Lung microvascular endothelial cell (primary cell): ENCODE measurements around the gene TRIM5. TPM values are rescaled to one million over a fixed set of nuclear protein-coding genes. Genes with fewer than 3 reads are reported as not detected.
A peak's percentile ranks its signal among the peaks of the same experiment; 100 is the strongest.
"Not testable (repeated sequence)": the region's sequence is repeated elsewhere in the genome, so short reads cannot be mapped to it uniquely, and the experiment has no call there.

Source experiments
- DNase-seq, 2 donors: peaks; one replicate each; pipeline versions ENCODE4 v3.0.0 to v3.0.0-alpha.2; 2010; ENCODE audit warnings: low read depth in 2 of 2
- total RNA-seq: library from RNA; depleted of rRNA; stranded (reverse); fragments of >200 nt; gene quantifications from 2 replicates; pipeline ENCODE4 v1.2.1, GENCODE V29; 2014

The TRIM5 gene
- total RNA-seq, result 46.4 and 75.4 TPM in 2 replicates

- peak; percentile 98 for DNase-seq
Measured at GRCh38 chr11:5684646-5685362, at the start of gene TRIM5. Gene TRIM5 (minus strand): TSS chr11:5685074. CDS start chr11:5680177, 4,897 bp downstream.

GRCh38 chr11:5727691-5728090, 42.8 kb upstream of the TRIM5 start:
- no peak for DNase-seq

GRCh38 chr11:5726351-5726750, 41.5 kb upstream of the TRIM5 start:
- no peak for DNase-seq

- DNase-seq, result no peak
Measured at GRCh38 chr11:5722622-5723021, 37.7 kb upstream of the TRIM5 start.

- no peak for DNase-seq
Measured at GRCh38 chr11:5719703-5720495, 35.0 kb upstream of the TRIM5 start.

- not testable (repeated sequence) for DNase-seq
Measured at GRCh38 chr11:5716518-5716917, 31.6 kb upstream of the TRIM5 start.

GRCh38 chr11:5713695-5714094, 28.8 kb upstream of the TRIM5 start:
- DNase-seq, result no peak

- DNase-seq, result peak; percentile 19 to 47
Measured at GRCh38 chr11:5712507-5712906, 27.6 kb upstream of the TRIM5 start.

- DNase-seq, result no peak
Measured at GRCh38 chr11:5705688-5706087, 20.8 kb upstream of the TRIM5 start.

GRCh38 chr11:5703741-5704536, 19.1 kb upstream of the TRIM5 start:
- DNase-seq, result no peak

- DNase-seq, result no peak
Measured at GRCh38 chr11:5701055-5701577, 16.2 kb upstream of the TRIM5 start.

GRCh38 chr11:5700421-5701054, 15.7 kb upstream of the TRIM5 start:
- no peak for DNase-seq

GRCh38 chr11:5698281-5698680, 13.4 kb upstream of the TRIM5 start:
- no peak for DNase-seq

- no peak for DNase-seq
Measured at GRCh38 chr11:5696210-5696609, 11.3 kb upstream of the TRIM5 start.

GRCh38 chr11:5695580-5695979, 10.7 kb upstream of the TRIM5 start:
- DNase-seq, result no peak

GRCh38 chr11:5694642-5695041, 9.8 kb upstream of the TRIM5 start:
- DNase-seq, result no peak

GRCh38 chr11:5691964-5692361, 7.1 kb upstream of the TRIM5 start:
- no peak for DNase-seq

GRCh38 chr11:5691238-5691963, 6.5 kb upstream of the TRIM5 start:
- DNase-seq, result not testable (repeated sequence)

GRCh38 chr11:5690736-5691135, 5.9 kb upstream of the TRIM5 start:
- DNase-seq, result peak; percentile 17 to 45

GRCh38 chr11:5690216-5690615, 5.3 kb upstream of the TRIM5 start:
- peak; percentile 42 to 73 for DNase-seq

GRCh38 chr11:5689551-5689983, 4.7 kb upstream of the TRIM5 start, which contains the start of gene TRIM22:
Gene TRIM22 (plus strand): TSS chr11:5689790. CDS start chr11:5696233, 6,443 bp downstream.
- DNase-seq, result peak; percentile 57 to 86
